GM12873 (cell line): ENCODE measurements around the gene SLC7A6OS.

Source experiments
- TF ChIP-seq, protein P1 (sequence below): IDR thresholded peaks from 2 replicates; pipeline ENCODE4 v1.5.1; 2012; ENCODE audit warnings: low read depth, mild to moderate bottlenecking, moderate library complexity, low read length, control low read depth; ENCODE audit not compliant: insufficient read depth; ENCODE audit errors: missing control alignments

The SLC7A6OS gene

GRCh38 chr16:68281368-68282063, 29.2 kb downstream of the SLC7A6OS start:
- TF ChIP-seq, protein P1, sequence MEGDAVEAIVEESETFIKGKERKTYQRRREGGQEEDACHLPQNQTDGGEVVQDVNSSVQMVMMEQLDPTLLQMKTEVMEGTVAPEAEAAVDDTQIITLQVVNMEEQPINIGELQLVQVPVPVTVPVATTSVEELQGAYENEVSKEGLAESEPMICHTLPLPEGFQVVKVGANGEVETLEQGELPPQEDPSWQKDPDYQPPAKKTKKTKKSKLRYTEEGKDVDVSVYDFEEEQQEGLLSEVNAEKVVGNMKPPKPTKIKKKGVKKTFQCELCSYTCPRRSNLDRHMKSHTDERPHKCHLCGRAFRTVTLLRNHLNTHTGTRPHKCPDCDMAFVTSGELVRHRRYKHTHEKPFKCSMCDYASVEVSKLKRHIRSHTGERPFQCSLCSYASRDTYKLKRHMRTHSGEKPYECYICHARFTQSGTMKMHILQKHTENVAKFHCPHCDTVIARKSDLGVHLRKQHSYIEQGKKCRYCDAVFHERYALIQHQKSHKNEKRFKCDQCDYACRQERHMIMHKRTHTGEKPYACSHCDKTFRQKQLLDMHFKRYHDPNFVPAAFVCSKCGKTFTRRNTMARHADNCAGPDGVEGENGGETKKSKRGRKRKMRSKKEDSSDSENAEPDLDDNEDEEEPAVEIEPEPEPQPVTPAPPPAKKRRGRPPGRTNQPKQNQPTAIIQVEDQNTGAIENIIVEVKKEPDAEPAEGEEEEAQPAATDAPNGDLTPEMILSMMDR: no peak

DNA sequence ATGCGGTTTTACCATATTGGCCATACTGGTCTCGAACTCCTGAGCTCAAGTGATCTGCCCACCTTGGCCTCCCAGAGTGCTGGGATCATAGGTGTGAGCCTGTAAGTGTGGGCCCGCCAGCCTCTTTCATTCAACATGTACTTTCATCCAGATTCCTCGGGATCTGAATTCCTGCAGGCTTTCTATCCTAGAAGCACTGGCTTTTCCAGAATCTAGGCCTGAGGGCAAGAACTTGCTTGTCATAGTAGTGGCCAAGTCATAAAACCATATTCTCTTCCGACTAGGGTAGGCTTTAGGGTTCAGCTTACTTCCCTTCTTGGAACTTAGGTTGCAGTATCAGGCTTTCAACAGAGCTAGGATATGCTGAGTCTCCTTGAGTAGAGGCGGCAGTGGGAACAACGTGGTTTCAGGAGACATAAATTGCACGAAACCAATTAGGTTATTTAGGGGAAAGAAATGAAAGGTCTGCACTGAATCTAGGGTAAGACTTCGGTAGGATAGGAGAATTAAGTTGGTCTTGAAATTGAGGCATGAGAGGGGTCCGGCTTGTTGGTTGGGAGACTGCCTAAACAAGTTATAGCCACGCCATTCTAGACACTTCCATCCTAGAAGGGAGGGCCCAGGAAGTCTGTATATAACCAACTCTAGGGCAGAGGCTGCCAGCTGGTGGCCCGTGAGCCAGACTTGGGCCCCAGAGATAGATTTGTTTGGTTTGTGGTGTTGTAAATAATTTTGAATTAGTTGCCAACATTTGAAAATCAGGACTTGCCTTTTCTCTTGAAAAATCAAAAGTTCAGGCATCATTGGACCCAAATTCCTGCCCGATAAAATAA, 30.8 kb downstream of the SLC7A6OS start:
- TF ChIP-seq, protein P1: no peak

GRCh38 chr16:68276223-68276622, 34.5 kb downstream of the SLC7A6OS start:
- TF ChIP-seq, protein P1: no peak

DNA sequence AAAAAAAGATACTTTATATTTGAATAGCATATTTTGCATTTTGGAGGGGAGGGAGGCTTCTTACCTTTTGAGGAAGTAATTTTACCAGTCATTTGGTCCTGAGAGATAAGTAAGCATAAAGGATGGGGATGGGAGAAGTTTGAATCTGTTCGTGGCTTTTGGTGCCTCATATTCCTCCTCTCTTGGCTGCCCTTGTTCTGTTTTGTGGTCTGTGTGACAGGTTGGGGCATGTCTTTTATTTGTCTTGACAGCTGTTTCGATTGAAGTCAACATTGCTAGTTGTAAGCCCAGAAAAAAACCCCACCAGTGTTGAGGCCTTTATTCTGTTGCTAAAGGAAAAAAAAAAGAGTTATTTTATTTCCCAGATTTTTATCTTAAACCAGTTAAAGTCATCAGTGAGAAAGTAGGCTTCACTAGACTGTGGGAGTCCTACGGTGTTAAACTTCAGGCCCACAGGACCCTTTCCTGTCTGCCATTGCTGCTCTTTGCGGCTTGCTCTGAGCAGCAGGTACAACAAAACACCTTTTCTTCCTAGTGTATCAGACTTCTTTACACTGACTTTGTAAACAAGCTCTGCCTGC, 35.0 kb downstream of the SLC7A6OS start:
- TF ChIP-seq, protein P1: no peak

DNA sequence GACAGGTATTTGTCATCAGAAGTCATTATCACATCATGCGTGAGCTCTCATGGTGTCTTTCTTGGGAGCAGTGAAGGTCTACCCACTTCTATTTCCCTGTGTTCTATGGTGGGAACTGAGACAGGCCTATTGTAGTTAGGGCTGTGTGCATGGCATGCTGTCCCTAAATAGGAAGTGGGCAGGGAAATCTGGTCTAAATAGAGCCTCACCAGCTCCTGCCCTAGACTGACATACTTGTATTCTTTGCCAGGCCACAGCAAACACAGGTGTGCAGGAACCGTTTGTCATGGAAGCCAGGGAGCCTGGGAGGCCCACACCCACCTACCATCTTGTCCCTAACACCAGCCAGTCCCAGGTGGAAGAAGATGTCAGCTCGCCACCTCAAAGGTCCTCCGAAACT, 36.3 kb downstream of the SLC7A6OS start:
- TF ChIP-seq, protein P1: no peak

DNA sequence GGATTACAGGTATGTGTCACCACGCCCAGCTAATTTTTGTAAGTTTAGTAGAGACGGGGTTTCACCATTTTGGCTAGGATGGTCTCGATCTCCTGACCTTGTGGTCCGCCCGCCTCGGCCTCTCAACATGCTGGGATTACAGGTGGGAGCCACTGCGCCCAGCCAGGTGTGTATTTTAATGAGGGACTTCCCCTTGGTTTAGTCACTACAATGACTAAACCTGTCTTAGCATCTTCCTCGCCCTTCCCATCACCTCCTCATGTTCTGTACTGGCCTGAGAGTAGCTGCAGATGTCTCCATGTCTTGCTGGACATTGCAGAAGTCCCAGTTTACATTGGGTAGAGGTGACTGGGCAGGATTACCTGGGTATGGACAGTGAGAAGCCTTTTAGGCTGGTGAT, 36.9 kb downstream of the SLC7A6OS start:
- TF ChIP-seq, protein P1: no peak

DNA sequence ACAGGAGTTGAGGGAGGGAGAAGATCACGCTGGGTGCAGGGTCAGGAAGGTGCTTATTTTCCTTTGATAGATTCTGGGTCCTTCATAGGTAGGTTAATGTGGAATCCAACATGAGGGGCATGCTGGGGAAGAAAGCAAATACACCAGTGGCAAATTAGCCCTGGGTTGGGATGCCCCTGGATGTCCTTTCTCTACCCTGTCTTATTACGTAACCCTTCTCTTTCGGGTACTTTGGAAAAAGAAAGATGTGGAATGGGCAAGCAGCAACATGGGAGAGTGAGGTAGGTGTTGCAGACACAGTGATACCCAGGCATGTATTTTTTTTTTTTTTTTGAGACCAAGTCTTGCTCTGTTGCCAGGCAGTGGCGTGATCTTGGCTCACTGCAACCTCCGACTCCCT, 37.3 kb downstream of the SLC7A6OS start:
- TF ChIP-seq, protein P1: no peak
